ENCODE data around the gene ANKRD34B. TPM values are rescaled to one million over a fixed set of nuclear protein-coding genes. Genes with fewer than 3 reads are reported as not detected.

The ANKRD34B gene
- total RNA-seq, 1 experiment from 2014 or later = 1.6 TPM

- POLR2A ChIA-PET = no interaction called here
These were observed 38.7 kb upstream of the ANKRD34B start for GRCh38 chr5:80608731-80609130.

GRCh38 chr5:80607832-80608231 is 37.8 kb upstream of the ANKRD34B start:
- ATAC-seq (no peak), DNase-seq (ENCODE audit: low spot score) (no peak)
- ChIA-PET POLR2A (no interaction called here), CTCF (no interaction called here)
- no peak overlapping the region for H3K4me3 Mint-ChIP-seq
- H3K4me1 Mint-ChIP-seq = no peaks in the 10 kb centered on the region
- no peak overlapping the region for H3K27ac Mint-ChIP-seq
- H3K36me3 Mint-ChIP-seq = no peaks in the 10 kb centered on the region
- peaks cover 15% of the 10 kb centered on the region for H3K9me3 Mint-ChIP-seq
- H3K27me3 Mint-ChIP-seq (ENCODE audit: low read depth) = no peaks in the 10 kb centered on the region
- TF ChIP-seq ZNF512 (CRISPR knock-in tag; IDR thresholded peaks at IDR 0.05; ENCODE audit: borderline replicate concordance) = no peak
- no peak for TF ChIP-seq FOXJ3 (CRISPR knock-in tag; IDR thresholded peaks at IDR 0.05; ENCODE audit: borderline replicate concordance)
- TF ChIP-seq ATF1 (CRISPR knock-in tag; IDR thresholded peaks at IDR 0.05) = no peak
- TF ChIP-seq ZBTB43 (CRISPR knock-in tag; IDR thresholded peaks at IDR 0.05) = no peak
- no peak for TF ChIP-seq ATF2 (CRISPR knock-in tag; IDR thresholded peaks at IDR 0.05; ENCODE audit: borderline replicate concordance, low read depth)
- TF ChIP-seq STAT6 (CRISPR knock-in tag; conservative IDR thresholded peaks at IDR 0.05; ENCODE audit: low read depth) = no peak
- TF ChIP-seq USF1 (CRISPR knock-in tag; IDR thresholded peaks at IDR 0.05) = no peak

More at GRCh38 chr5:80608731-80609130, 38.7 kb upstream of the ANKRD34B start:
- Mint-ChIP-seq H3K9me3 (peaks cover 15% of the 10 kb centered on the region), H3K4me1 (no peaks in the 10 kb centered on the region), H3K36me3 (no peaks in the 10 kb centered on the region), H3K27me3 (ENCODE audit: low read depth) (no peaks in the 10 kb centered on the region), H3K27ac (no peak overlapping the region), H3K4me3 (no peak overlapping the region)
- DNase-seq (ENCODE audit: low spot score) (no peak), ATAC-seq (no peak)
- TF ChIP-seq NR3C1 (CRISPR knock-in tag; conservative IDR thresholded peaks at IDR 0.05; ENCODE audit: low read depth) (no peak), SP1 (CRISPR knock-in tag; conservative IDR thresholded peaks at IDR 0.05) (no peak), TEAD4 (CRISPR knock-in tag; IDR thresholded peaks at IDR 0.05) (no peak), ERG (CRISPR knock-in tag; IDR thresholded peaks at IDR 0.05) (no peak), ZBTB43 (CRISPR knock-in tag; IDR thresholded peaks at IDR 0.05) (no peak), ZNF232 (CRISPR knock-in tag; IDR thresholded peaks at IDR 0.05) (no peak), ZNF138 (CRISPR knock-in tag; conservative IDR thresholded peaks at IDR 0.05) (no peak), CTCF (IDR thresholded peaks at IDR 0.05) (no peak), NFATC4 (CRISPR knock-in tag; IDR thresholded peaks at IDR 0.05) (no peak), GRHL2 (CRISPR knock-in tag; IDR thresholded peaks at IDR 0.05; ENCODE audit: insufficient replicate concordance, severe bottlenecking) (no peak), TP53 (CRISPR knock-in tag; IDR thresholded peaks at IDR 0.05) (no peak), ZNF671 (CRISPR knock-in tag; IDR thresholded peaks at IDR 0.05) (no peak)
- CTCF ChIA-PET = no interaction called here

Measured in WTC11 (cell line).